GM18526 (cell line): Measurements from ENCODE around the gene MBD5.

Experiments used
- POLR2A ChIP-seq: IDR thresholded peaks from 3 replicates; pipeline ENCODE4 v1.6.1; 2011; ENCODE audit not compliant: insufficient read length; ENCODE audit errors: extremely low read depth

Gene MBD5

GRCh38 chr2:148020111-148021058 lies 506 bp upstream of the MBD5 start, which contains the start of gene ORC4:
TSS of gene ORC4 (minus strand) at chr2:148020737. CDS start at chr2:147975958, 44,779 bp downstream.
- TF ChIP-seq POLR2A: peak; percentile 80

DNA sequence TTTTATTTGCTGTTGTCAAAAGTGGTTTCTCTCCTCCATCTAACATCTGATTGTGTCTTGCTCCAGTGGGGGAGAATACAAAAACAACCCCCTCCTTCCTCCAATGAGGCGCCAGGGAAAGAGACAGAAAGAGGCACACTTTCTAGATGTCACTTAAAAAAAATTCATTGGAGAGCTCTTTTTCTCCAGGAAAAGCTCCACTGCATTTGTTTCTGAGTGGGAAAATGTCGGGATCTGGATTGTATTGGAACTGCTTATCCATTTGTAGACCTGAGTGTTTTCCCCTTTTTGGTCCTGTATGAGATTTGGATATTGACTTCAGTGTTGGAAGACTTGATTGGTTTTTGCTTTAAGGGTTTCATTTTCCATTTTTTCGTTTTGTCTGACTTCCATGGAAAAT lies 995 bp downstream of the MBD5 start:
- TF ChIP-seq POLR2A: no peak

GRCh38 chr2:148022351-148022750 lies 1.5 kb downstream of the MBD5 start:
- TF ChIP-seq POLR2A: no peak

DNA sequence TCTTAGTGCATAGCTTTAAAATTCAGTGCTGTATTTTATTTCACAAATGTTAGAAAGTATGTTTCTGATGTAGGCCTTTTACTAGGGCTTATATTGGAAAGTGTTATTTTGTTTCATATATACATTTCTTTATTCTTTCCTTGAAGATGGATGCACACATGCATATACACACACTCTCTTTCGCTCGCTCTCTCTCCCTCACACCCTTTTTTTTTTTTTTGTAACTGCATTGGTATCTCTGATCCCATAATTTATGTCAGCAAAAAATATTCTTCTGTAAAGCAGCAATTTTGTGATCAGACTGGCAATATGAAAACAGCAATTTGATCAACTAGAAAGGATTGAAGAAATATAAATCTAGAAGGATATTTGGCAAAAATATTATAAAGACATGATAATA lies 2.0 kb downstream of the MBD5 start:
- TF ChIP-seq POLR2A: no peak

DNA sequence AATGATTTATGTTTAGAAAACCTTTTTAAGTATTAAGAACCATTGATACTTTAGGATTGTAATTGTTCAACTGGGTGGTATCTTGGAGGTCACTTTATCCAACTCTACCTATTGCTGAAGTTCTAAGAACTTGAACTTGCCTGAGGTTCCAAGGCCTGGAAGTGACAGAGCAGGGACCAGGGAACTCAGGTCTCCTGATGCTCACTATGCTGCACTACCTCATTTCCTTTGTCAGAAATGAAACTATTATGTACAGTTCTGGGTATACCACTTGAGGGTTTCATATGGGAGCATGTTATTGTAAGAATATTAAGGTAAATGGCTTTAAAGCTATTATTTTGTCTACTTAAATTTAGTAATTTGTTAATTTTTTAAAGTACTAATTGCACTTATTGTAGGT lies 3.0 kb downstream of the MBD5 start:
- no peak for TF ChIP-seq POLR2A

- no peak for TF ChIP-seq POLR2A
These were observed 5.7 kb downstream of the MBD5 start for GRCh38 chr2:148026573-148026972.

DNA sequence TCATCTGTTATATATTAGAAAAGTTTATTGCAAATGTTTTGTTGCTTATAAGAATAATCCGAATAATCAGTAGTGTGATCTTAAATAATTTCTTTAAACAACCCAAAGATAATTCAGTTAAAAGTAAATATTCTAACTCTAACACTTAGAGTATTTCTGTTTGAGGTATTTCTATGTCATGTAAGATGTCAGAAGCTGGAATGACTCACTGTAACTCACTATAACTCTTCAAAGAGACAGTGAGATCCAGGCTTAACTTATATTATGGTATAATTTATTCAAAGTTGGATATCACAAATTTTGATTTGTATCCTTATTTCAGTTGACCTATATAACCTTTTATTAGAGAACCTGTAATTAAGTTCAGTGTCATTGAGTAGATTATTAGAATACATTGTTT lies 6.9 kb downstream of the MBD5 start:
- TF ChIP-seq POLR2A: no peak

DNA sequence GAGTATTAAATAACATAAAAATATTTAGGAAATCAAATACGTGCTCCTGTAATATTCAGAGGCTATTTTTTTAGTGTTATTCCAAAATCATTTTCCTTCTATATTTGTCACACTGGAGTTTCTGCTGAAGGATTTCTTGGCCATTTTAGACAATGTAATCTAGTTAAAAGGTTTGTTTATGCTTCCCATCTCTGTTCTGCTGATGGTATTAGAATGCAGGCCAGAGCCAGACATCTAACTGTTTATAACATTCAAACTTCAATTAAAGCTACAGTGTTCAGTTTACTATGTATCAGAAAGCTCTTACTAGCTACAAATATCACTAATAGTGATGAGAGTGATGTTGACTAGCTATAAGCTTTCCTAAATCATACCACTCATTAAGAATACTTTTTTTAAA lies 7.9 kb downstream of the MBD5 start:
- no peak for TF ChIP-seq POLR2A

GRCh38 chr2:148031152-148031551 lies 10.3 kb downstream of the MBD5 start:
- no peak for TF ChIP-seq POLR2A

- TF ChIP-seq POLR2A: no peak
These were observed 11.3 kb downstream of the MBD5 start for GRCh38 chr2:148032215-148032614.

GRCh38 chr2:148039783-148040182 lies 18.9 kb downstream of the MBD5 start:
- no peak for TF ChIP-seq POLR2A

DNA sequence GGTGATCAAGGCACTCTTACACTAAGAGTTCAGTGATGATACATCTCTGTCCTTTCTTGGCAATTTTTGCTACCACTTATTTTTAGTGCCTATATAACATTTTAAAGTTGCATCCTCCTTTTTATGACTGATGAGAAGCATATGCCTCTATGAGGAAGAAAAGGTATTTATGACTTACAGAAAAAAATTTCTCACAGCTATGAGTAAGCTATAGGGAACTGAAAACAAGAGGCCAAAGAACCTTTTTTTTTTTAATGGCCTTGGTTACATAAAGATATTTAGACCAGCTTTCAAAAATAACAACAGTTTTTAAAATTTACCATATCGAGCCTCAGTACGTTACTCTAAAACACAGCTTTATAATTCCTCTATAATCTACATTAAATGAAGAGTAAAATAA lies 21.3 kb downstream of the MBD5 start:
- TF ChIP-seq POLR2A: no peak

GRCh38 chr2:148044322-148044721 lies 23.4 kb downstream of the MBD5 start:
- no peak for TF ChIP-seq POLR2A

- no peak for TF ChIP-seq POLR2A
These were observed 25.9 kb downstream of the MBD5 start for GRCh38 chr2:148046802-148047201.

DNA sequence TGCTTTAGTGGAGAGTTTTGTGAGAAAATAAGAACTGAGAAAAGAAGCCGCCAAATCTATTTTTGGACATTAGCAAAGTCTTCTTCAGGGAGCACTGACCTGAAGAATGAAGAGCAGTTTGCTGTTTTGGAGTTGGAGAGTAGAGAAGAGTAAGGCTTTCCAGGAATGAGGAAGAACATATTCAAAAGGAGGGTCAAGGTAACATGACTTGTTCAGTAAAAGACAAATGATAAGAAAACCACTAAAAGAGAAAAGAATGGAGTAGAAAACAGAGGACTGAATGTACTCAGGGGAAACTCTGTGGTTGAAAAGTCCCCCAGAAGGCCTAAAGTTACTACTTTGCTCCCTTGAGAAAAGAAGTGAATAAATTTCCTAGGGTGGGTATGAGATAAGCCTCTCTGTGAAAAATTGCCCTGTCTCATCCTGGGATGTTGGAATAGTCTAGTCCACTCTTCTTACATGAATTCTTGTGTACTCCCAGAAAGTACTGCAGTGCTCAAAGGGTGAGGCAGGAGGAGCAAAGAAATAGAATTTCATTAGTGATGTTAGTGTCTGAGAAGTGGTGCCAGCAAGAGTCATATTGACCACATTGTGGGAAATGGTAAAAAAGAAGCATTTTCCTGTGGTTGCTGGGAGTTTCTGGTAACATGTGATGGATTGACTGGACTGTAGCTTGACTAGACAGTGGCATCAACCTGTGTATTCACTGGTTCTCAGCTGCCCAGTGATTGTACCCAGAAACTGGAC lies 27.8 kb downstream of the MBD5 start:
- TF ChIP-seq POLR2A: no peak

DNA sequence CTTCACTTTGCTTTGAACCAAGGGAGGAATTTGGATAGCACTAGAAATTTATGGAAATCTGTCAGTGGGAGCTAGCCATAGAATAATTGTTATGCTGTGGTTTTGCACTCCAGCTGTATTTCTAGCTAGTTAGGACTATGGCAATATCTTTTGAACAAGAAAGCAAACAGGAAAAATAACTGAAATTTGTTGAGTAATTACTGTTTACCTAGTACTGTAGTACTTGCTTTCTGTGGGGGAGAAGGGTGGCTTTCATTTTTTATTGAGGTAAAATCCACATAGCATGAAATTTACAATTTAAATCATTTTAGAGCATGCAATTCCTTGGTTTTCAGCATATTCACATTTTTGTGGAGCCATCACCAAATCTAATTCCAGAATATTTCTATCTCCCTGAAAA lies 28.4 kb downstream of the MBD5 start:
- no peak for TF ChIP-seq POLR2A
